ENCODE data around the gene NFASC. TPM values are rescaled to one million over a fixed set of nuclear protein-coding genes. Genes with fewer than 3 reads are reported as not detected.

Gene NFASC
- total and polyA plus RNA-seq, 2 donors (not counting 3 experiments of a cell fraction or from before 2014, with no cell fraction given) = not detected

DNA sequence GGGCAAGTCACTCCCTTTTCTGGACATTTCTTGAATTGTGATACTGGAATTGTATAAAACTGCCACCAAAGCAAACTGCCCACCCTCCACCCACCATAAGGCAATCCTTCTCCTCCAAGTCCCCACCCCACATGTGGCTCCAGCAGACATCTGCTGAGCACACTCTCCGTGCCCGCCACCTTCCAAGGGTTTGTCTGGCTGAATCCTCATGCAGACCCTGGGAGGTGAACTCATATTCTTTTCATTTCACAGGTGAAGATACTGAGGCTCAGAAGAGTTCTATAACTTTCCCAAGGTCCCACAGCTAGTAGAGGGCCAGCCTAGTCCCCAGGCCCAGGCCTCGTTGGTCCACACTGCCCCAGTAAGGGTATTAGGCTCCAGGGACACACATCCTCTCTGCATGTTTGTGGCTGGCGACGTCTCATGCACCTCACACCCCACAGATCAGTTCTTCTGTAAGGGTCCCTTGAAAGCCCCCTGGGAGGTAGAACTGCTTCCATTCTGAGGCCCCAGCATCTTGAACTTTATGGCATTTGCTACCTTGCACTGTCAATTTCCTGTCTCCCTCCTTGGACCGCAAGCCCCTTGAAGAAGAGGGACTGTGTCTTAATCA lies 186.4 kb downstream of the NFASC start:
- H3K4me2 ChIP-seq (ENCODE audit: insufficient read depth, low read length) = no peak overlapping the region
- no peaks in the 10 kb centered on the region for H3K27me3 ChIP-seq (ENCODE audit: control insufficient read depth in 2 of 2, insufficient read depth in 2 of 2, low read length in 2 of 2)
- intact Hi-C loops (cut with micrococcal nuclease) = no loop called here
- no peaks in the 10 kb centered on the region for H3K9me1 ChIP-seq (replicated peaks; ENCODE audit: control insufficient read depth, extremely low read depth, insufficient read depth, low read length)
- H4K20me1 ChIP-seq (replicated peaks; ENCODE audit: control insufficient read depth, extremely low read depth, insufficient read depth, low read length) = no peaks in the 10 kb centered on the region
- DNase-seq (ENCODE audit: low read depth, low spot score) (no peak), FAIRE-seq (no peak)
- no peaks in the 10 kb centered on the region for H3K79me2 ChIP-seq (ENCODE audit: control insufficient read depth, insufficient read depth, low read length)
- ChIA-PET CTCF (no interaction called here), POLR2A (no interaction called here)
- H3K36me3 ChIP-seq (ENCODE audit: control insufficient read depth in 2 of 2, extremely low read depth in 1 of 2, insufficient read depth in 2 of 2, low read length in 2 of 2) = no peaks in the 10 kb centered on the region
- BruUV-seq (replicated peaks) = no TSS peak
- TF ChIP-seq, protein P1, sequence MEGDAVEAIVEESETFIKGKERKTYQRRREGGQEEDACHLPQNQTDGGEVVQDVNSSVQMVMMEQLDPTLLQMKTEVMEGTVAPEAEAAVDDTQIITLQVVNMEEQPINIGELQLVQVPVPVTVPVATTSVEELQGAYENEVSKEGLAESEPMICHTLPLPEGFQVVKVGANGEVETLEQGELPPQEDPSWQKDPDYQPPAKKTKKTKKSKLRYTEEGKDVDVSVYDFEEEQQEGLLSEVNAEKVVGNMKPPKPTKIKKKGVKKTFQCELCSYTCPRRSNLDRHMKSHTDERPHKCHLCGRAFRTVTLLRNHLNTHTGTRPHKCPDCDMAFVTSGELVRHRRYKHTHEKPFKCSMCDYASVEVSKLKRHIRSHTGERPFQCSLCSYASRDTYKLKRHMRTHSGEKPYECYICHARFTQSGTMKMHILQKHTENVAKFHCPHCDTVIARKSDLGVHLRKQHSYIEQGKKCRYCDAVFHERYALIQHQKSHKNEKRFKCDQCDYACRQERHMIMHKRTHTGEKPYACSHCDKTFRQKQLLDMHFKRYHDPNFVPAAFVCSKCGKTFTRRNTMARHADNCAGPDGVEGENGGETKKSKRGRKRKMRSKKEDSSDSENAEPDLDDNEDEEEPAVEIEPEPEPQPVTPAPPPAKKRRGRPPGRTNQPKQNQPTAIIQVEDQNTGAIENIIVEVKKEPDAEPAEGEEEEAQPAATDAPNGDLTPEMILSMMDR (IDR thresholded peaks at IDR 0.05; ENCODE audit: extremely low read depth in 1 of 2, insufficient read depth in 1 of 2, low read depth in 1 of 2, low read length in 2 of 2) = no peak
- TF ChIP-seq POLR2A (IDR thresholded peaks at IDR 0.05; ENCODE audit: low read depth, low read length) = no peak
- TF ChIP-seq MAX (IDR thresholded peaks at IDR 0.05; ENCODE audit: insufficient read depth, insufficient read length) = no peak
- no peak for TF ChIP-seq JUN (IDR thresholded peaks at IDR 0.05; ENCODE audit: borderline replicate concordance, insufficient read depth, insufficient read length, low read depth)
- no peak for TF ChIP-seq POLR2AphosphoS5 (IDR thresholded peaks at IDR 0.05; ENCODE audit: insufficient read depth, low read depth, low read length)
- TF ChIP-seq GATA2 (IDR thresholded peaks at IDR 0.05; ENCODE audit: insufficient read depth, insufficient read length, low read depth, low read length) = no peak
- no peak for TF ChIP-seq FOS (IDR thresholded peaks at IDR 0.05; ENCODE audit: borderline replicate concordance, insufficient read depth, low read length)
- TF ChIP-seq MYC (IDR thresholded peaks at IDR 0.05; ENCODE audit: low read depth, low read length) = no peak
- no peak for TF ChIP-seq EZH2 (IDR thresholded peaks at IDR 0.05; ENCODE audit: borderline replicate concordance, low read depth, low read length, severe bottlenecking)
- H3K4me1 ChIP-seq (ENCODE audit: control insufficient read depth, extremely low read depth, insufficient read depth, low read length) = no peaks in the 10 kb centered on the region
- H3K27ac ChIP-seq (ENCODE audit: insufficient read depth, low read depth, low read length) = no peak overlapping the region
- no peak overlapping the region for H3K9ac ChIP-seq (replicated peaks; ENCODE audit: extremely low read depth, insufficient read depth, low read length)
- dilution Hi-C loops (cut with MboI; ENCODE audit: extremely low pct_ligation_motif_present, low sequenced_read_pairs) = no loop called here
- H2AFZ ChIP-seq (ENCODE audit: low read depth, low read length) = no peak overlapping the region
- no peaks in the 10 kb centered on the region for H3K9me3 ChIP-seq (replicated peaks; ENCODE audit: control insufficient read depth, insufficient read depth, low read length)
- H3K4me3 ChIP-seq (replicated peaks in 1 of 3; ENCODE audit: insufficient read depth in 1 of 3, low read depth in 1 of 3, low read length in 3 of 3) = no peak overlapping the region
